Chondrocyte (in vitro differentiated cells): Measurements from ENCODE around the gene ECM2. TPM values are rescaled to one million over a fixed set of nuclear protein-coding genes. Genes with fewer than 3 reads are reported as not detected.

Experiments
- DNase-seq: peaks from one replicate; pipeline ENCODE4 v3.0.0; 2021; ENCODE audit warnings: mixed read lengths, low spot score
- H3K27ac Mint-ChIP-seq: one replicate; pipeline ENCODE4 v1.8.0; 2021; ENCODE audit warnings: mild to moderate bottlenecking, moderate library complexity, mixed read lengths; ENCODE audit not compliant: unreplicated experiment
- H3K27me3 Mint-ChIP-seq: 2 replicates; pipeline ENCODE4 v1.8.0; 2021; ENCODE audit warnings: low read depth, mixed read lengths
- H3K36me3 Mint-ChIP-seq: 2 replicates; pipeline ENCODE4 v1.8.0; 2021; ENCODE audit warnings: low read depth, mixed read lengths
- H3K4me1 Mint-ChIP-seq: 2 replicates; pipeline ENCODE4 v1.8.0; 2021; ENCODE audit warnings: low read depth, mild to moderate bottlenecking, mixed read lengths
- H3K4me3 Mint-ChIP-seq: one replicate; pipeline ENCODE4 v1.8.0; 2021; ENCODE audit warnings: mild to moderate bottlenecking, moderate library complexity, mixed read lengths; ENCODE audit not compliant: unreplicated experiment
- H3K9me3 Mint-ChIP-seq: 2 replicates; pipeline ENCODE4 v1.8.0; 2021; ENCODE audit warnings: low read depth, mixed read lengths
- CTCF ChIP-seq: fragments of 200-600 bp; sonication (generic); IDR thresholded peaks from 2 replicates; pipeline ENCODE4 v1.5.0; 2021; ENCODE audit warnings: antibody characterized with exemption, mild to moderate bottlenecking, moderate library complexity
- total RNA-seq: library from RNA; stranded (reverse); gene quantifications from 3 replicates; pipeline ENCODE4 v1.2.1, GENCODE V29; 2021

Gene ECM2
- total RNA-seq, 1 donor from 2014 or later, result 34.2 TPM

GRCh38 chr9:92550765-92551164 lies 15.0 kb upstream of the ECM2 start:
- no peaks in the 10 kb centered on the region for H3K27me3 Mint-ChIP-seq
- H3K27ac Mint-ChIP-seq, result peak overlapping the region; percentile 2
- H3K4me3 Mint-ChIP-seq, result no peak overlapping the region
- TF ChIP-seq CTCF, result no peak
- H3K9me3 Mint-ChIP-seq, result peaks cover 5% of the 10 kb centered on the region
- H3K36me3 Mint-ChIP-seq, result peaks cover 2% of the 10 kb centered on the region
- DNase-seq, result no peak
- H3K4me1 Mint-ChIP-seq, result peaks cover 9% of the 10 kb centered on the region

- DNase-seq, result no peak
- no peak for TF ChIP-seq CTCF
- H3K4me1 Mint-ChIP-seq, result peaks cover 13% of the 10 kb centered on the region
- H3K27ac Mint-ChIP-seq, result no peak overlapping the region
- H3K27me3 Mint-ChIP-seq, result no peaks in the 10 kb centered on the region
- H3K4me3 Mint-ChIP-seq, result no peak overlapping the region
- peaks cover 5% of the 10 kb centered on the region for H3K9me3 Mint-ChIP-seq
- H3K36me3 Mint-ChIP-seq, result peaks cover 4% of the 10 kb centered on the region
Observed at GRCh38 chr9:92547356-92547755, 11.6 kb upstream of the ECM2 start.

GRCh38 chr9:92545002-92545510 lies 9.3 kb upstream of the ECM2 start:
- H3K4me3 Mint-ChIP-seq, result no peak overlapping the region
- H3K36me3 Mint-ChIP-seq, result peaks cover 4% of the 10 kb centered on the region
- H3K9me3 Mint-ChIP-seq, result peaks cover 3% of the 10 kb centered on the region
- no peak overlapping the region for H3K27ac Mint-ChIP-seq
- TF ChIP-seq CTCF, result no peak
- DNase-seq, result no peak
- no peaks in the 10 kb centered on the region for H3K27me3 Mint-ChIP-seq
- H3K4me1 Mint-ChIP-seq, result peaks cover 4% of the 10 kb centered on the region

- no peak for TF ChIP-seq CTCF
- Mint-ChIP-seq H3K36me3 (peaks cover 4% of the 10 kb centered on the region), H3K27ac (no peak overlapping the region), H3K4me1 (peaks cover 4% of the 10 kb centered on the region), H3K9me3 (peaks cover 3% of the 10 kb centered on the region), H3K4me3 (no peak overlapping the region), H3K27me3 (no peaks in the 10 kb centered on the region)
- DNase-seq, result no peak
Observed at GRCh38 chr9:92543972-92544371, 8.2 kb upstream of the ECM2 start.

GRCh38 chr9:92538541-92538940 lies 2.8 kb upstream of the ECM2 start:
- Mint-ChIP-seq H3K27ac (no peak overlapping the region), H3K4me3 (no peak overlapping the region), H3K4me1 (peaks cover 23% of the 10 kb centered on the region), H3K27me3 (no peaks in the 10 kb centered on the region), H3K36me3 (peaks cover 5% of the 10 kb centered on the region), H3K9me3 (peaks cover 3% of the 10 kb centered on the region)
- no peak for DNase-seq
- no peak for TF ChIP-seq CTCF
